HG03045 (cell line): ENCODE data around the gene KANSL1.
"Not testable (repeated sequence)": the region's sequence is repeated elsewhere in the genome, so short reads cannot be mapped to it uniquely, and the experiment has no call there.

ENCODE experiments used
- ATAC-seq: cut with Tn5 transposase; IDR thresholded peaks from one replicate; pipeline ENCODE4 v1.9.1; 2021; ENCODE audit warnings: mild to moderate bottlenecking, moderate library complexity; ENCODE audit not compliant: unreplicated experiment

Gene KANSL1

GRCh38 chr17:46120078-46120477, 73.2 kb downstream of the KANSL1 start:
- no peak for ATAC-seq

- ATAC-seq: no peak
Observed at GRCh38 chr17:46118964-46119363, 74.3 kb downstream of the KANSL1 start.

- no peak for ATAC-seq
Observed at GRCh38 chr17:46117850-46118696, 75.2 kb downstream of the KANSL1 start.

DNA sequence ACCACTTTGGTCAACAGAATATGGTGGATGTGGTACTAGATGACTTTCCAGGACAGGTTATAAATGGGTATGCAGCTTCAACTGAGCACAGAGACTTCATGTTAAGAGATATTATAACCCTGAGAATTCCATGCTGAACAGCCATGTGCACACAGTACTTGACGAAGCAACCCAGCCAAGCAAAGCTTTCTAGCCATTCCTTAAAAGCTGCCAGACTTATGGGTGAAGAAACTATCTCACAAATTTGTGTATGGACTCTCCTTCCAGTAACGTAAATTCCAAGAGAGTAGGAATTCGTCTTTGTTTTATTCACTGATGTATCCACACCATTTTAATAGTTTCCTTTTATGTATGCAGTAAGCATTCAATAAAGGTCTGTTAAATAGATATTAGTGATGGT, 76.1 kb downstream of the KANSL1 start:
- ATAC-seq: no peak

DNA sequence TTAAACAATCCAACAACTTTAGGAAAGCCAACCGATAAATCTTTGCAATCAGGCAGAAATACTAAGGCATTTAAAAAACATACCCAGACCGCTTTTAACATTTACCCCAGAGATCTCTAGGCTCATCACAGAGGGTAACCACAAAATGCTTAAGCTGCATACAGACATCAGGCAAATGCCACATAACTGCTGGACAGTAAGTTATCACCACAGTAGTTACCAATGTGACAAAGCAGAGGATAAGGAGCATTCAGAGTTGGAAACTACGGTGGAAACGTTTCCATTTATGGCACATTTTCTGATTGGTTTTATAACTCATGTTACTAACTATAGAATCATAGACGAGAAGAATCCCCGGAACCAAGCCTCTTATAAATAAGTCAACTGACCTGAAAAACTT, 77.5 kb downstream of the KANSL1 start:
- ATAC-seq: no peak

- not testable (repeated sequence) for ATAC-seq
Observed at GRCh38 chr17:46111236-46111635, 82.0 kb downstream of the KANSL1 start.

GRCh38 chr17:46110219-46110618, 83.0 kb downstream of the KANSL1 start:
- ATAC-seq: no peak

DNA sequence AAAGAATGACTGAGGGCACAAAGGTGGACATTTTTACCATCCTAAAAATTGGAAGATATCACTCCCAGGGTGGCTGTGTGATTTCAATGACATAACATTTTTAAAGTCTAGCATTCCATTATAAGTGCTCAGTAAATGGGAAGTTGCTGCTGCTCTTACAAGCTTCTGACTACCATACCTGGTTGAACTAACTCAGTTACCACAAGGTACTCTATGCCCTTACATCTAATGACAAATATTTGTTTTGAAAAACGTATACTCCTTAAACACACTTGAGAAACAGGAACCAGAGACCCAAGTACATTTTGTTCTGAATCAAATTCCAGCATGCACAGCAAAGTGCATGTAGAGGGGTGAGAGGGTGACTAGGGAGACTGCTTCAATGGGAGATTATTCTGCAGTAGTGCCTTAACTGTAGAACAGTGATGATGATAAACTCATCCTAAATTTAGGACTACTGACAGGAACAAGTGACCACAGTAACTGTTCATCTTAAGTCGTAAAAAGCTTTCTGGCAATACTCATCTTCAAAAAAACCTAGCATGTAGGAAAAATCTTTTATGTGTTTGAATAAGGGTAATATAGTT, 83.5 kb downstream of the KANSL1 start:
- ATAC-seq: no peak

- no peak for ATAC-seq
Observed at GRCh38 chr17:46108550-46109110, 84.6 kb downstream of the KANSL1 start.

GRCh38 chr17:46108120-46108519, 85.1 kb downstream of the KANSL1 start:
- ATAC-seq: no peak

GRCh38 chr17:46106966-46107644, 86.1 kb downstream of the KANSL1 start:
- no peak for ATAC-seq

DNA sequence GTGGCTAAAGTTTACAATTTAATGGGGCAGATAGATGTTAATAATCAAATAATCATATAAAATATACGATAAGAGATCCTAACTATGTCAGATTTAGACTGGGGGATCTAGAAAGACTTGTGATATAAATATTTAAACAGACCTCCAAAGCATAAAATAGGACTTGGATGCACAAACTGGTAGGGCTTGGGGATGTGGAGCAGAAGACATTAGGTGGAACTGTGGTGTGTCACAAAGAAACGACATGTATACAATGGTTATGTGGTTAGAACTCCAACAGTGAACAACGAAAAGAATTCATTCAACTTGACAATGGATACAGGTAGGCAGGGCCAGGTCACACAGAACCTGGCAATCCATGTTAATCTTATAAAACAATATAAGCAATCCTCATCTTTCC, 90.4 kb downstream of the KANSL1 start:
- ATAC-seq: not testable (repeated sequence)

DNA sequence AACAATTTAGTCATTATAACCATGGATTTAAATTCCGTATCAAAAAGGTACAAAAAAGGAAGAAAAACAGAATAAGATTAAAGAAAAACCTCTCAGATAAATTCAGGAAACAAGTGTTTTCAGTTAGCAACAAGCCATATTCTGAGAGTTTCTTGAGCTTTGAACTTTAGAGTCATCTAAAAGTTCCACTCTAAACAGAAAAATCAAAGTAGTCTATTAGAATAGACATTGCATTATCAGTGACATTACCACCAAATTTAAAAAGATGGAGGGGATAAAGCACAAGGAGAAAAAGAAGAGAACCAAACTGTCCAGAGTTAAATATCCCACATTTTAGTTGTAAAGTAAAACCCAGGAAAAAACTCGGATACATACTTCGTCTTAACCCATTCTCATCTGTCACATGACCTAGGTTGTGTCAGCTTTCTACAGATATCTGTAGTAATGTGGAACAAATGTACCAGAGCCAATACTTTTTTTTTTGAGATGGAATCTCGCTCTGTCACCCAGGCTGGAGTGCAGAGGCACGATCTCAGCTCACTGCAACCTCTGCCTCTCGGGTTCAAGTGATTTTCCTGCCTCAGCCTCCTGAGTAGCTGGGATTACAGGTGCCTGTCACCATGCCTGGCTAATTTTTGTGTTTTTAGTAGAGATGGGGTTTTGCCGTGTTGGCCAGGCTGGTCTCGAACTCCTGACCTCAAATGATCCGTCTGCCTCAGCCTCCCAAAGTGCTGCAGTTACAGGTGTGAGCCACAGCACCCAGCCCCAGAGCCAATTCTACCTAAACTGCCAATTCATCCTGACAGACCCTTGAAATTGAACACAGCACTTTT, 91.2 kb downstream of the KANSL1 start:
- not testable (repeated sequence) for ATAC-seq

GRCh38 chr17:46100590-46100989, 92.6 kb downstream of the KANSL1 start:
- ATAC-seq: no peak

GRCh38 chr17:46099865-46100264, 93.4 kb downstream of the KANSL1 start:
- ATAC-seq: no peak

GRCh38 chr17:46097497-46097896, 95.7 kb downstream of the KANSL1 start:
- no peak for ATAC-seq

- no peak for ATAC-seq
Observed at GRCh38 chr17:46092991-46093390, 100.2 kb downstream of the KANSL1 start.

- no peak for ATAC-seq
Observed at GRCh38 chr17:46090871-46091270, 102.4 kb downstream of the KANSL1 start.

DNA sequence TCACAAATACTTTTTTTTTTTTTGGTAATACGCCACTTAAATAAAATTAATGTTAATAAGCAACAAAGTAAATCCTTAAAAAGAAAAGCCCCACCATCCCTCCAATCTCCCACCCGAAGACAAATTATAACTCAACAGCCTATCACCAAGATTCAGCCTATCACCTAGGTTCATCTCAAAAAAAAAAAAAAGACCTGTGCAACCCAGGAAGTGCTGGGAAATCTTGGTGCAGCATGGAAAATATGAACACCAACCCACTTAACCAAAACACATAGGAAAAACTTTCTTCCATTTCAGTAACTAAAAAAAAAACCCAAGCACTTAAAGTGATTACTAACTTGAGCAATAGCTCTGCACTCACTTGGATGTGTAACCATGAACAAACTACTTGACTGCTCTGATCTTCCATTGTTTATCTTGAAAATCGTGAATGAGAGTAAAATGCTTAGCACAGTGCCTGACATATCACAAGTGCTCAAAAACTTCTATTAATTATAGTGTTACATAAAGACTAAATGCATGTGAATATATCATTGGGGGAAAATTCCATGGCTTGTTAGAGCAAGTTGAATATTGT, 103.8 kb downstream of the KANSL1 start:
- no peak for ATAC-seq

DNA sequence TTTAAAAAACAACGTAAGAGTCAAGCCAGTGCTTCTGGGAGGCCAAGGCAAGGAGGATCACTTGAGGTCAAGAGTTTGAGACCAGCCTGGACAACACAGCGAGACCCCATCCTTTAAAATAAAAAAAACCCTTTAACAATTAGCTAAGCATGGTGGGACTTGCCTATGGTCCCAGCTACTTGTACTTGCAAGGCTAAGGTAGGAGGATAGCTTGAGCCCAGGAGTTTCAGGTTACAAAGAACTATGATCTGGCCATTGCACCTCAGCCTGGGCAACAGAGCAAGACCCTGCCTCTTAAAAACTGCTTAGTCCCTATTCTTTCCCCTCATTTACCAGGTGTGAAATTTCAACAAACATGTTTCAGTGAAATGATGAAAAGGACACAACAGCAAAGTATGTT, 104.6 kb downstream of the KANSL1 start:
- no peak for ATAC-seq
